Activated CD4-positive, alpha-beta T cell treated with anti-CD3 and anti-CD28 coated beads, Interleukin-2, amount 10 ng/mL, durations not matched to agents 7 days and 5 days (primary cell): ENCODE data around the gene TCEA2. TPM values are rescaled to one million over a fixed set of nuclear protein-coding genes. Genes with fewer than 3 reads are reported as not detected.

Source experiments
- CTCF ChIA-PET: fragments of 350-600 bp; sonication (Branson Sonifier 250); formaldehyde crosslinking; loops from one replicate; lab custom pipeline; 2021; ENCODE audit warnings: antibody characterized with exemption; lab: Charles Lee
- POLR2A ChIA-PET: fragments of 350-600 bp; sonication (Branson Sonifier 250); formaldehyde crosslinking; loops from one replicate; lab custom pipeline; 2021; ENCODE audit warnings: antibody characterized with exemption; lab: Charles Lee
- DNase-seq: peaks from one replicate; pipeline ENCODE4 v3.0.0-alpha.2; 2020
- H3K27ac Mint-ChIP-seq: one replicate; pipeline ENCODE4 v1.8.0; 2021; ENCODE audit warnings: mild to moderate bottlenecking, moderate library complexity, mixed read lengths
- H3K27me3 Mint-ChIP-seq: one replicate; pipeline ENCODE4 v1.8.0; 2021; ENCODE audit warnings: mixed read lengths
- H3K36me3 Mint-ChIP-seq: one replicate; pipeline ENCODE4 v1.8.0; 2021; ENCODE audit warnings: low read depth, mixed read lengths
- H3K4me1 Mint-ChIP-seq: one replicate; pipeline ENCODE4 v1.8.0; 2021; ENCODE audit warnings: mixed read lengths
- H3K4me3 Mint-ChIP-seq: one replicate; pipeline ENCODE4 v1.8.0; 2021; ENCODE audit warnings: mild to moderate bottlenecking, moderate library complexity, mixed read lengths
- H3K9me3 Mint-ChIP-seq: one replicate; pipeline ENCODE4 v1.8.0; 2021; ENCODE audit warnings: mixed read lengths
- total RNA-seq, 2 experiments: library from RNA; stranded (reverse); gene quantifications; one replicate each; pipeline ENCODE4 v1.2.3, GENCODE V29; 2021

Gene TCEA2
- total RNA-seq: 10 to 100 TPM; 47.6 to 57.9 TPM

DNA sequence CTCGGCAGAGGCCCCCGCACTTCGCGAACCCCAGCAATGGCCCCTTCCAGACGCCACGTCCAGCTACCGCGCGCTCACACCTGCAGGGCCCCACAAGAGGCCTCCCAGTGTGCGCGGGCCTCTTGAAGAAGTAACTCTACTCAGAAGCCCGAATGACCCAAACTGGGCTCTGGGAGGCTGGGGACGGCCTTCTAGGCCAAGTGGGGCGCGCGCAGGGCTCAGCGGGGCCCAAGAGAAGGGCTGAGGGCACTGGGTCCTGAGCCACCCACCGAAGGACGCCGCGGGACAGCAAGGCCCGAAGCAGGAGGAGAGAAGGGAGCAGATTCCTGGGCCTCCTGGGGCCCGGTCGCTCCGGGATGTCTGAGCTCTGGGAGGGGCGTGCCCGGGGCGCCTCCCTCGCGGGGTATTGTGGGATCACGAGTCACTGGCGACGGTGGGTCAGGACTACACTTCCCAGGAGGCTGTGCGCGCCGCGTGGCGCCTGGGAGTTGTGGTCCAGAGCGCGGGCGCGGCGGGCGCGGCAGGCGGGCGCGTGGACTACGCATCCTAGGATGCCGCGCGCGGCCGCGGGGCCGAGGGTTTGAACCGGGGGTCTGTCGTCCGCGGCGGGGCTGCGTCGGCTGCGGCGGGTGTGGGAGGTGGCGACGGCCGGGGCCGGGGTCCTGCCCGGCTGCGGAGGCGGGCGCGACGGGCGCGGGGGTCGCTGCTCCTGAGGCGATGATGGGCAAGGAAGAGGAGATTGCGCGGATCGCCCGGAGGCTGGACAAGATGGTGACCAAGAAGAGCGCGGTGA lies at the start of gene TCEA2:
Gene TCEA2, plus strand, starts transcription at position 603 of the 793 bp plus-strand sequence. Its CDS starts 115 bp downstream, at position 718.
- POLR2A ChIA-PET: no interaction called here
- DNase-seq: peak; percentile 96
- CTCF ChIA-PET: interaction anchor here (0.6 to 2.7 kb wide), 5 partner anchors 10 to 223 kb away, joined by 3 to 15 read pairs (median 3); no protein-coding TSS in a partner anchor
- H3K4me3 Mint-ChIP-seq: peak within 1 kb of the TSS; percentile 92
- H3K27ac Mint-ChIP-seq: peak within 1 kb of the TSS; percentile 91
- H3K36me3 Mint-ChIP-seq: no peaks in the 10 kb centered on the region
- peaks cover 64% of the 10 kb centered on the region for H3K4me1 Mint-ChIP-seq
- no peaks in the 10 kb centered on the region for H3K9me3 Mint-ChIP-seq
- H3K27me3 Mint-ChIP-seq: no peaks in the 10 kb centered on the region

DNA sequence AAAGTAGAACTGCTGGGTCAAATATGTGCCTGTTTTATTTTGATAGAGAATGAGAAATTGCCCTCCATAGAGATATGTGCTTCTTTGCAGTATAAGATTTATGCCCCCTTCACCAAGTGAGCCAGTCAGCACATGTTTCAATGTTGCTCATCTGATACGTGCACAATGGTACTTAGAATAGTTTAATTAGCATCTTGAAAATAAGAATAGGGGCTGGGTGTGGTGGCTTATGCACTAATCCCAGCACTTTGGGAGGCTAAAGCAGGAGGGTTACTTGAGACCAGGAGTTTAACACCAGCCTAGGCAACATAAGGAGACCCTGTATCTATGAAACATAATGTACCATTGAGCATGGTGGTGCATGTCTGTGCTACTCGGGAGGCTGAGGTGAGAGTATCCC lies 47.4 kb upstream of the TCEA2 start:
- DNase-seq: no peak
- POLR2A ChIA-PET: no interaction called here
- peaks cover 31% of the 10 kb centered on the region for H3K4me1 Mint-ChIP-seq
- peaks cover 60% of the 10 kb centered on the region for H3K36me3 Mint-ChIP-seq
- H3K27me3 Mint-ChIP-seq: no peaks in the 10 kb centered on the region
- H3K9me3 Mint-ChIP-seq: peaks cover 4% of the 10 kb centered on the region
- no peak overlapping the region for H3K4me3 Mint-ChIP-seq
- CTCF ChIA-PET: interaction anchor here (1.6 kb wide), 1 partner anchor 12 kb away, joined by 5 read pairs; no protein-coding TSS in a partner anchor
- peak overlapping the region; percentile 60 for H3K27ac Mint-ChIP-seq

DNA sequence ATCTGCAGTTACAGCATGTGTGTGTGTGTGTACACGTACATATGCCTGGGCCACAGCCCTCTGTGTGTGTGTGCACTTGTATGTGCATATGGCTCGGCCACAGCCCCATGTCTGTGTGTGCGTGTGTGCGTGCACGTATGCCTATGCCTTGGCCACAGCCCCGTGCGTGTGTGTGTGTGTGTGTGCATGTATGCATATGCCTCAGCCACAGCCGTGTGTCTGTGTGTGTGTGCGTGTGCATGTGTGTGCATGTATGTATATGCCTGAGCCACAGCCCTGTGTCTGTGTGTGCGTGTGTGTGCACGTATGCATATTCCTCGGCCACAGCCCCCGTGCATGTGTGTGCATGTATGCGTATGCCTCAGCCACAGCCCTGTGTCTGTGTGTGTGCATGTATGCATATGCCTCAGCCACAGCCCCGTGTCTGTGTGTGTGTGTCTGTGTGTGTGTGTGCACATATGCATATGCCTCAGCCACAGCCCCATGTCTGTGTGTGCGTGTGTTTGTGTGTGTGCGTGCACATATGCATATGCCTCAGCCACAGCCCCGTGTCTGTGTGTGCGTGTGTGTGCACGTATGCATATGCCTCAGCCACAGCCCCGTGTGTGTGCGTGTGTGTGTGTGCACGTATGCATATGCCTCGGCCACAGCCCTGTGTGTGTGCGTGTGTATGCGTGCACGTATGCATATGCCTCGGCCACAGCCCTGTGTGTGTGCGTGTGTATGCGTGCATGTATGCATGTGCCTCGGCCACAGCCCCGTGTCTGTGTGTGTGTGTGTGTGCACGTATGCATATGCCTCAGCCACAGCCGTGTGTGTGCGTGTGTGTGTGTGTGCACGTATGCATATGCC lies 41.6 kb upstream of the TCEA2 start:
- peaks cover 64% of the 10 kb centered on the region for H3K36me3 Mint-ChIP-seq
- H3K4me3 Mint-ChIP-seq: no peak overlapping the region
- no peaks in the 10 kb centered on the region for H3K4me1 Mint-ChIP-seq
- H3K9me3 Mint-ChIP-seq: no peaks in the 10 kb centered on the region
- ChIA-PET POLR2A (no interaction called here), CTCF (interaction anchor here (0.9 kb wide), 1 partner anchor 17 kb away, joined by 5 read pairs; no protein-coding TSS in a partner anchor)
- H3K27ac Mint-ChIP-seq: no peak overlapping the region
- H3K27me3 Mint-ChIP-seq: no peaks in the 10 kb centered on the region
- DNase-seq: no peak

DNA sequence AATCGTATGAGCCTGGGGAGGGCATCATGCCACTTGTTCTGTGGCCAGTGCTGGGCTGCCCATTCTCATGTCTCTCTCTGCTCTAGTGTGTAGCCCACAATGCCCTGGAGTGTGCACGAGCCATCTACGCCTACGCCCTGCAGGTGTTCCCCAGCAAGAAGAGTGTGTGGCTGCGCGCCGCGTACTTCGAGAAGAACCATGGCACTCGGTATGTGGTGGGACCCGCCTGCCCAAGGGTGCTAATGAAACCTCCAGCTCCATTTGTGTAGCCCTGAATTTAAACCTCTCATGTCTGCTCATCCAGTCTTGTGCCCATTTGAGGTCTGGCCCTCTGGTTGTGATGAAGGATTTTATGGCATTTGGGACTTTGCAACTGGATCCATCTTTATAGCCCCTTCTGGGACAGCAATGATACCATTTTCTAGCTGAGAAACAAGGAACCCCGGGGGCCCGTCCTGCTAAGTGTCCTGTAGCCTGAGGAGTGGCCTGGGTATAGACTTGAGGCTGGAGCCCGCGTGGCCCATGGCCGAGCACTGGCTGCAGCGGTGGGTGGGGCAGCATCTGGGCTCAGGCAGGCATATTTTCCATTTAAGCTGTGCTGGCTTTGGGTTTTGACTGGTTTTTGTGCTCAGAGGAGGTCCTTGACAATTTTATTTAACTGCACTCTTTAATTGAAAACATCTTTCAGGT lies 40.2 kb upstream of the TCEA2 start:
- no peaks in the 10 kb centered on the region for H3K4me1 Mint-ChIP-seq
- H3K4me3 Mint-ChIP-seq: no peak overlapping the region
- no peak for DNase-seq
- H3K27ac Mint-ChIP-seq: peak overlapping the region; percentile 41
- H3K27me3 Mint-ChIP-seq: no peaks in the 10 kb centered on the region
- H3K36me3 Mint-ChIP-seq: peaks cover 66% of the 10 kb centered on the region
- CTCF ChIA-PET: interaction anchor here (0.9 to 2.0 kb wide), 2 partner anchors 15 to 49 kb away, joined by 3 to 7 read pairs; no protein-coding TSS in a partner anchor
- H3K9me3 Mint-ChIP-seq: no peaks in the 10 kb centered on the region
- POLR2A ChIA-PET: no interaction called here

DNA sequence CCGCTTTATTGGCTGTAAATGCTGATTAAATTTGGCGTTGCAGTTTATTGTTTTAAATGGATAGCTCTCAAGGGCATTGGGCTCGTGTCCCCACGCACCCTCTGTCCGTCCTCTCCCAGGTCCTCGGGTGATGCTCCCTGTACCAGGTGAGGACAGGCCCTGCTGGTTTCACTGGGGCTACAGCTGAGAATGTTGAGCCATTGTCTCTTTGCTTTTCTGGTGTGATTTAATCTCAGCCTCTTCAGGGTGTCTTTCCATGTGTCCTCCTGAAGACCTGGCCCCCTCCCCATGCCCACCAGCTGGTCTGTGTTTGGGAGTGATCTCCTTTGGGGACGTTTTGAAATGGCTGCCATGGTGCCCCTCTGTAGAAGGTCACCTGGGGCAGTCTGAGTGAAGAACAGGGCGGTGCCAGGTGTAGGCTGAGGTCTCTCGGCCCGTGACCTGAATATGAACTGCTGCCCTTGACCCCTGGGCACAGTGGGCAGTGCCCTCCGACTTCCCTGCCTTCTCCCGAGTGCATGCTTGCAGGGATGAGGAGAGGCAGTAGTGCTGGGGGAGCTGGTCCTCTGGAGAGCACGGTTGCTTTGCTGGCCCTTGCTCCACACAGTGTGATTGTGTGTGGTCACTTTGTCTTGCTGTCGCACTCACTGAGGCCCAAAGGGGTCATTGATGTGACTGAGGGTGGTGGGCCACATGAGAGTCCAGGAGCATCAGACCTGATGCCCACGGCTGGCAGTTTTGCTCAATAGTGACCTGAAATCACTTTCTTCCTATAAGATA lies 39.4 kb upstream of the TCEA2 start:
- no peak for DNase-seq
- POLR2A ChIA-PET: no interaction called here
- Mint-ChIP-seq H3K36me3 (peaks cover 65% of the 10 kb centered on the region), H3K9me3 (no peaks in the 10 kb centered on the region), H3K27me3 (no peaks in the 10 kb centered on the region), H3K4me3 (no peak overlapping the region), H3K4me1 (no peaks in the 10 kb centered on the region), H3K27ac (no peak overlapping the region)
- CTCF ChIA-PET: interaction anchor here (0.9 to 2.0 kb wide), 2 partner anchors 14 to 50 kb away, joined by 3 to 7 read pairs; no protein-coding TSS in a partner anchor

DNA sequence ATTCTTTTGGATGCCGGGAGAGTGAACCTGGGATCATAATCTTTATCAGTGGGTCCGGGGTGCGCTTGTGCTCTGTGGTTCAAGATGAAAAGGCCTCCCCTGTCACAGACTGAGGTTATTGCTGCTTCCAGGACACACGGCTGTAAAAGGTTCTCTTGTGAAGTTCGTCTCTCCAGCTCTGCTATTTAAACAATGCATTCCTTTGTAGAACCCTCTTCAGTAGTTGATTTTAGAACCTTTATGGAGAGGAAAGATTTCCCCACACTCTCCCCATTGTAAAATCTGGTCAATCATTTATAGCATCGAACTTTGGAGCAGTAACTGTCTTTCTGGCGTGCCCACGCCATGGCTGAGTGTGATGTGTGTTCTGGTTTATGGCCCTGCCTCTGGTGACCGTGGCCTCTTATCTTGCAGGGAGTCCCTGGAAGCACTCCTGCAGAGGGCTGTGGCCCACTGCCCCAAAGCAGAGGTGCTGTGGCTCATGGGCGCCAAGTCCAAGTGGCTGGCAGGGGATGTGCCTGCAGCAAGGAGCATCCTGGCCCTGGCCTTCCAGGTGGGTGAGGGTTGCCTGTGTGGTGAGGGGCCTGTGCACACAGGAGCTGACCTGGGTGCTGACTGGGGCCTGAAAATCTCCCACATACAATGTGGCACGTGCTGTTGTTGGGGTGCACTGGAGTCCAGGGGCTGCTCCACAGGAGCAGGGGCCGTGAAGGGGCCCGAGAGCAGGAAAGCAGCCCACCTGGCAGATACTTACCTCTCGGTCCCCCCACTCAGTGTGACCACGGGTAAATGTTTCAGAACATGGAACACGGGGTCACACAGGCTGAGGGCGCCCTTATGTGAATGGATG lies 38.6 kb upstream of the TCEA2 start:
- Mint-ChIP-seq H3K27me3 (no peaks in the 10 kb centered on the region), H3K36me3 (peaks cover 63% of the 10 kb centered on the region), H3K4me3 (no peak overlapping the region), H3K27ac (no peak overlapping the region), H3K9me3 (no peaks in the 10 kb centered on the region), H3K4me1 (no peaks in the 10 kb centered on the region)
- DNase-seq: no peak
- ChIA-PET CTCF (interaction anchor here (1.1 to 2.0 kb wide), 2 partner anchors 14 kb away, joined by 6 to 7 read pairs; no protein-coding TSS in a partner anchor), POLR2A (no interaction called here)

DNA sequence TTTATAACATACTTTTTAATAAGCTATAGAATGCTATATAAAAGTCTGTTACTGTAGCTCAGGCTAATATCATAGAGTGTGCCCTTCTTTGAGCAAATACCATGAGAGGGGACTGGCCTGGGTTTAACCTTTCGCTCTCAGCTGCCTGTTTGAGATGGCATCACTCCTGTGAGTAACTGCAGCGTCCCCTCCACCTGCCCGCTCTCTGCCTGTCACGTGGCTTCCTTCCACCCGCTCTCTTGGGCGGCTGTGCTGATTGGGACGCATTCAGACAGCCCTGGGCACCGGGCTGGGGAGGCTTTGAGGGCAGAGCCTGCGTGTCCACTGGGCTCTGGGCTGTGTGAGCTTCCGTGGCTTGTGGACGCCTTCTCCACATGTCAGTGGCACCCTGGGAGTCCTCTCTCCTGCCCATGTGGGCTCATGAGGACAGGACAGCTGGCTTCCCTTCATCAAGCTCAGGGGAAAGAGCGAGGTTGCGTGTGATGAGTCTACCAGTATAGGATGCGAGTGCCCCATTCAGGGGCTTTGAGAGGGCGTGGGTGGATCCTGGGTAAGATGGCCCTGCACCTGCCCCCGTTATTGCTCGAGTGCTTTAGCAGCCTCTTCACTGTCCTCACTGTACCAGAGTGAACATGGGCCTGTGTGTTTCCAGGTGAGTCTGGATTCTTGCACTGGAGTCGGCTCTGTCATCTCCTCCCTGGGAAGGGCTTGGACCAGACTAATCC lies 37.7 kb upstream of the TCEA2 start:
- no peaks in the 10 kb centered on the region for H3K9me3 Mint-ChIP-seq
- H3K27ac Mint-ChIP-seq: no peak overlapping the region
- H3K4me3 Mint-ChIP-seq: no peak overlapping the region
- ChIA-PET POLR2A (no interaction called here), CTCF (interaction anchor here (1.1 to 1.5 kb wide), 2 partner anchors 13 to 45 kb away, joined by 3 to 6 read pairs; partner anchors contain the start of gene PRPF6)
- H3K27me3 Mint-ChIP-seq: no peaks in the 10 kb centered on the region
- no peak for DNase-seq
- no peaks in the 10 kb centered on the region for H3K4me1 Mint-ChIP-seq
- peaks cover 57% of the 10 kb centered on the region for H3K36me3 Mint-ChIP-seq

DNA sequence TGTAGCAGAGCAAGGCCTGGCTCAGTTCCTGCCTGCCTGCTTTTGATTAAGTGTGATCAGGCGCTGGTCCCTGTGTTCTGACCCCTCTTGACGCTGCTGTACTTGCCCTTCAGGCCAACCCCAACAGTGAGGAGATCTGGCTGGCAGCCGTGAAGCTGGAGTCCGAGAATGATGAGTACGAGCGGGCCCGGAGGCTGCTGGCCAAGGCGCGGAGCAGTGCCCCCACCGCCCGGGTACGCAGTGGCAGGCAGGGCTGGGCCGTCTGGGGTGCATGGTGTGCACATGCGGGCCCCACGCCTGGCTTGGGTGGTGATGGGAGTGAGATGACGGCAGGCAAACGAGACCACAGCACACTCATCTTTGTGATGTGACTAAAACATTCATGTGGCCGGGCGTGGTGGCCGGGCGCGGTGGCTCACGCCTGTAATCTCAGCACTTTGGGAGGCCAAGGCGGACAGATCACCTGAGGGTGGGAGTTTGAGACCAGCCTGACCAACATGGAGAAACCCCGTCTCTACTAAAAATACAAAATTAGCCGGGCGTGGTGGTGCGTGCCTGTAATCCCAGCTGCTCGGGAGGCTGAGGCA lies 37.1 kb upstream of the TCEA2 start:
- POLR2A ChIA-PET: no interaction called here
- peaks cover 59% of the 10 kb centered on the region for H3K36me3 Mint-ChIP-seq
- no peak overlapping the region for H3K4me3 Mint-ChIP-seq
- CTCF ChIA-PET: interaction anchor here (1.5 to 3.3 kb wide), 4 partner anchors 13 to 488 kb away, joined by 3 to 29 read pairs (median 6); partner anchors contain the start of genes PRPF6 and PTK6
- no peaks in the 10 kb centered on the region for H3K27me3 Mint-ChIP-seq
- DNase-seq: no peak
- H3K4me1 Mint-ChIP-seq: no peaks in the 10 kb centered on the region
- no peaks in the 10 kb centered on the region for H3K9me3 Mint-ChIP-seq
- no peak overlapping the region for H3K27ac Mint-ChIP-seq

DNA sequence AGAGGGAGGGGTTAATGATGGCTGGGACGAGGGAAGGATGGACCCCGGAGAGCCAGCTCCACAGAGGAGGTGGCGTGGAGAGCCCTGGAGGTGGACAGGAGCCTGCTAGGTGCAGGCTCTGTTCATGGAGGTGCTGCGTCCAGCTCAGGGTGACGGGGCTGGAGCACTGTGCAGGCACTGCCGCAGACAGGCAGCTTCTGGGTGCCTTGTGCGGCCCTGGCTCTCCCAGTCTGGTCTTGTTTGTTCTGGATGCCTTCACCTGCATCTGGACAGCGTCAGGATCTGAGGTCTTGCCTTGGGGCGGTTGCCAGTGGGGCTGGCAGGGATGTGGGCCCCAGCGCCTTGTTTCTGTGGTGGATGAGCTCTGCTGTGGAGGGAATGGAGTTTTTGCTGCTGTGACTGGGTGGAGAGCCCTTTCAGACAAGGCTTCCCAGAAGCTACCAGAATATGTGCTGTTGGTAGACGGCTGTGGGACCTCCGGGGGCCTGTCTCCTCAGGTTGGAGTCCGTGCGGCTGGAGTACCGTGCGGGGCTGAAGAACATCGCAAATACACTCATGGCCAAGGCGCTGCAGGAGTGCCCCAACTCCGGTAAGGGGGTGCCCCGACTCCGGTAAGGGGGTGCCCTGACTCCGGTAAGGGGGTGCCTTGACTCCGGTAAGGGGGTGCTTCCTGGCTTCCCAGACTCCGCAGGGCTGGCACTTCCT lies 34.9 kb upstream of the TCEA2 start:
- peaks cover 44% of the 10 kb centered on the region for H3K36me3 Mint-ChIP-seq
- H3K27ac Mint-ChIP-seq: no peak overlapping the region
- POLR2A ChIA-PET: no interaction called here

More for the DNA sequence above, 34.9 kb upstream of the TCEA2 start:
- H3K27me3 Mint-ChIP-seq: no peaks in the 10 kb centered on the region
- H3K4me1 Mint-ChIP-seq: no peaks in the 10 kb centered on the region
- no peak overlapping the region for H3K4me3 Mint-ChIP-seq
- no peaks in the 10 kb centered on the region for H3K9me3 Mint-ChIP-seq
- CTCF ChIA-PET: interaction anchor here (0.8 to 3.3 kb wide), 5 partner anchors 11 to 490 kb away, joined by 3 to 29 read pairs (median 5); partner anchors contain the start of gene PTK6
- no peak for DNase-seq
